NCI-H1048 (cell line): ENCODE results near the gene UBALD2.
"Not testable (repeated sequence)": the region's sequence is repeated elsewhere in the genome, so short reads cannot be mapped to it uniquely, and the experiment has no call there.

Experiments
- DNase-seq: peaks from one replicate; lab custom pipeline; 2025; lab: John Stamatoyannopoulos, UW

Gene UBALD2

DNA sequence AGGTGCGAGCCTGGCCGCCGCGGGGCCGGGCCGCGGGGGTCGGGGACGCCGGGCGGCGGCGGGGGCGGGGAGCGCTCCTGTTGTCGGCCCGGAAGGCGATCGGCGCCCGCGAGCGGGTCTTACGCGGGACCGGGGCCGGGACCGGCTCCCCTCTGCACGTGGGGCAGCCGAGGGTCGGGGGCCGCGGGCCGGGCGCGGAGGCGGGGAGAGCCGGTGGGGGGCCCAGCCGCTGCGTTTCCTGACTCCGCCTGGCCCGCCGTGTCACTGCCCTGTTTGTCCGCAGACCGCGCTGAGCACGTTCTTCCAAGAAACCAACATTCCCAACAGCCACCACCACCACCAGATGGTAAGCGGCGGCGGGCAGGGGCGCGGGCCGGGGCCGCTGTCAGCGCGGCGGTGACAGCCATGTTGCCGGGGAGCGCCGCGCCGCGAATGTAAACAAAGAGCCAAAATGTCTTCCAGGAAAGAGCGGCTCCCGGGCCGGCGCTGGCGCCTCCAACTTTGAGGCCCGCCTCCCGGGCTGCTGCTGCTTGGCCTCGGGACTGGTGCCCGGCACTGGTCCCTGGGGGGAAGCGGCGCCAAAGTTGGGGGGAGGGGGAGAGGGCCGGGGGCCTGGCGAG is 586 bp downstream of the UBALD2 start:
- DNase-seq = no peak

DNA sequence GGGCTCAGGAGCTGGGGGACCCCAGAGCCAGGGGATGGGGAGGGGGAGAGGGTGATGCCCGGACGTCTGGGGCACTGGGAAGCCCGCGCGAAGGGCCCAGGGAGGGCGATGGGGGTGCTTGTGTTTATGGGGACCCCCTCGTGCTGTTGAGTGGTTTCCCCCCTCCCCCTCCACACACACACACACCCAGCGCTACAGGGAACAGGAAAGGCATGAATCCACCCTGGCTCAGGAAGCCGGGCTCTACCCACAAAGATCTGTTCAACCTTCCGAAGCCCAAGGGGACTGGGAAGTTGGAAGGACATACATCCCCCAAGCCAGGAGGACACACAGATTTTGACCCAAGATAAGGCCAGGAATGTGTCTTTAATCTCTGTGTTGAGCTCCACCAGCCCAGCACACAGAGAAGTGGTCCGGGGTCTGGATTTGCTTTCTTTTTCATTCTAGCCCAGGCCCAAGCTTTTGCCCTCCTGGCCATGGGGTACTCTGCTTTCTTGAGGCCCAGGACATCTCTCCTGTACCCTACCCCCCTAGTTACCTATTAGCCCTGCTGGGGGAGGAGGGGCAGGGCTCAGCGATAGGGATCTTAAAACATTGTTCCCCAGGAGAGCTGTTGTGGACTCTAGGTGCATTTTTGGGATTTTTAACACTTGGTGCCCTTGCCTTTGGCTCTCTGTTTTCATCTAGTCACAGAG is 1.2 kb downstream of the UBALD2 start:
- no peak for DNase-seq

DNA sequence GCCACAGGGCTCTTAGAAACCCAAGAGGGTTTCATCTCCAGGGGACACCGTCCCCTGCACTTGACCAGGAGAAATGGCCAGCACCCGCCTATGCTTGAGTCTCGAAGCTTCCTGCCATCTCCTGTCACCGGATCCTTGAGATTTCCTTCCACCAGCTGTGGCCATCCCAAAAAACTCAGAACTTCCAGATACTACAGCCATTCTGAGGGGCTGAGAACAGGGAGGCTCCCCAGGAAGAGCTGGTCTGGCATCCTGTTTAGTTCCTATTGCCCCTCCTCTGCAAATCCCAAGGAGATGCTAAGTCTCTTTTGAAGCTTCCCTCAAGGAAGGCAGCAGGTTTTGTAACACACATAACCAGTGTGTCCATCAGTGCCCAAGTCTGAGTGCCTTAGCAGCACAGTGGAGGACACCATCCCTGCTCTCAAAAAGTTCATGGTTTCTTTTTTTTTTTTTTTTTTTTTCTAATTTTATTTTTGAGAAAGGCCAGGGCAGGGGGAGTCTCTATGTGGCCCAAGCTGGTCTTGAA is 2.0 kb downstream of the UBALD2 start:
- no peak for DNase-seq

DNA sequence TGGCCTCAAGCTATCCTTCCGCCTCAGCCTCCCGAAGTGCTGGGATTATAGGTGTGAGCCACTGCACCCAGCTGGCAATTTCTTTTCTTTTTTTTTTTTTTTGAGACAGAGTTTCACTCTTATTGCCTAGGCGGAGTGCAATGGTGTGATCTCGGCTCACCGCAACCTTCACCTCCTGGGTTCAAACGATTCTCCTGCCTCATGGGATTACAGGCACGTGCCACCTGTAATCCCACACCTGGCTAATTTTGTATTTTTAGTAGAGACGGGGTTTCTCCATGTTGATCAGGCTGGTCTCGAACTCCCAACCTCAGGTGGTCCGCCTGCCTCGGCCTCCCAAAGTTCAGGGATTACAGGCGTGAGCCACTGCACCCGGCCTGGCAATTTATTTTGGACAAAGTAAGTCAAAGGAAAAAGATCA is 2.4 kb downstream of the UBALD2 start:
- DNase-seq = not testable (repeated sequence)

DNA sequence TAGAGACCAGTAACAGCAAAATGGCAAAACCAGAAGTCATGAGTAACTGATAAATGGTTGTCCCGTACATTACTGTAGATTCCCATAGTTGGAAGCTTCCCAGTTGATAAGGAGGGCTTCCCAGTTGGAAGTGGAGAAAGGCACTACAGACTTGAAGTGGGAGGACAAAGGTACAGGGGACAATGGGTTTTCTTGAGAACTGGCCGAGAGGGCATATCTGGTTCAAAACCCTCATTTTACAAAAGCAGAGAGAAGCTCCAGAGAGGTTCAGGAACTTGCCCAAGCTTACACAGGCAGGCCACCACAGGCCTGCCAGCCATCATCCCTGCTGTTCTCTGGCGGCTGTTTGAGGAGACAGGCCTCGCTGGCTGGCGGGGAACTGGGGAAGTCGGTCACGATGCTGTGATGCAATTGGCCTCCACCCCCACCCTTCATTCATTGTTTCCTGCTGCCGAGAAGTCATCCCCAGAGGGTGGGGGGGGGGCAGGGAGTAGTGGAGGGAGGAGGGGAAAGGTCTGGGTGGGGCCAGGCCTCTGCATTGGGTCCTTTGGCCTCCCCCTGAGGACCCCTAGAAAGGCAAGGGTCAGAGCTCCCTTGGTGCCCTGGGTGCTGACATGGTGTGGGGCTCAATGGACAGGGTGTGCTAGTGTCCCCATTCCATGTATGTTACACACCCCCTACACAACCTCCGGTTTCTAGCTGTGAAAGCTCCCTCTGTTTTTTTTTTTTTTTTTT is 3.0 kb downstream of the UBALD2 start:
- DNase-seq = no peak

DNA sequence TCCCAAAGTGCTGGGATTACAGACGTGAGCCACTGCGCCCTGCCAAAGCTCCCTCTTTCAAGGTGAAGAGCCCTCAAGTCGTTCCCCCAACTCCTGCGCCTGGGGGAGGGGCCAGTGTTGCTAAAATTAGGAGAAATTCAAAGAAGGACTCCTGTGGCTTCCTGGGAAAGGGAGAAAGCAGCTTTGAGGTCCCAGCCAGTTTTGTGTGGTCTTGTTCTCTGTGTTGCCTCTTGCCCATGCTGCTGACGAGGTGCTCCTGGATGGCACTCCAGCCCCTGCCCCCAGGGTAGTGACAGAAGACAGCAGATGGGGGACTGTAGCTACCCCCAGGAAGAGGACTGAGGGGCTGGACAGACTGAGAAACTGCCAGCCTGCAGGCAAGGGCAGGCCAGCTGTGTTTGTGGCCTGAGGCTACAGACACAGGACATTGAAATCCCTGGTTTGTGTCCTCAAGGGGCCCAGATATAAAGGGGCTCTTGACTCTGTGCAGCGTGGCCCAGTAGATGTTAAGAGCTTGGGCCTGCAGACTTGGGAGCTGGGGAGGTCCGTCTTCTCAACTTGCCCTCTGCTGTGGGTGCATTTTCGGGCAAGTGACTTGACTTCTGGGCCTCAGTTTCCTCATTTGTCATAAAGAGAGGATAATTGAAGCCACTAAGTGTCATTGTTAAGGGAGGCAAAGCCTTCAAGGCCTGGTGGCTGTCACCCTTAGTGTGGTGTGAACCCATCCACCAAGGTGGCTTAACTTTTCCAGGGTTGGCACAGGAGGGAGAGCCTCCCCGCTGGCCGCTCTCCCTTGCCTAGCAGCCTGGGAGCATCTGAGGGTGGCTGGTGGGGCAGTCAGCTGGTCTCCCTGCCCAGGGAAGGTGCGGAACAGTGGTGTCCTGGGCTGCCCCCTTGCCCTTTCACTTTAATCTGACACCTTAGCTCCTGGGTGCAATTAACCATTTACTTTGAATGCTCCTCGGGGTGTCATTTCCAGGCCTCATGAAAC is 4.1 kb downstream of the UBALD2 start:
- no peak for DNase-seq

DNA sequence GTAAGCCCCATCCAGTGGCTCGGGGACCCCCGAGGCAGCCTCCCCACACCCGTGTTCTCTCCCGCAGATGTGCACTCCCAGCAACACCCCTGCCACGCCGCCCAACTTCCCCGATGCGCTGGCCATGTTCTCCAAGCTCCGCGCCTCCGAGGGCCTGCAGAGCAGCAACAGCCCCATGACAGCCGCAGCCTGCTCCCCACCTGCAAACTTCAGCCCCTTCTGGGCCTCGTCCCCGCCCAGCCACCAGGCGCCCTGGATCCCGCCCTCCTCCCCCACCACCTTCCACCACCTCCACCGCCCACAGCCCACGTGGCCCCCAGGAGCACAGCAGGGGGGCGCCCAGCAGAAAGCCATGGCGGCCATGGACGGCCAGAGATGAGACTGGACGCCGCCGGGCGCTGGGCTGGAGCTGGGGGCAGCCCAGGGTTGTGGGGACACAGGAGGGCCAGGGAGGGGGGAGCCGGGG is 5.0 kb downstream of the UBALD2 start:
- no peak for DNase-seq

DNA sequence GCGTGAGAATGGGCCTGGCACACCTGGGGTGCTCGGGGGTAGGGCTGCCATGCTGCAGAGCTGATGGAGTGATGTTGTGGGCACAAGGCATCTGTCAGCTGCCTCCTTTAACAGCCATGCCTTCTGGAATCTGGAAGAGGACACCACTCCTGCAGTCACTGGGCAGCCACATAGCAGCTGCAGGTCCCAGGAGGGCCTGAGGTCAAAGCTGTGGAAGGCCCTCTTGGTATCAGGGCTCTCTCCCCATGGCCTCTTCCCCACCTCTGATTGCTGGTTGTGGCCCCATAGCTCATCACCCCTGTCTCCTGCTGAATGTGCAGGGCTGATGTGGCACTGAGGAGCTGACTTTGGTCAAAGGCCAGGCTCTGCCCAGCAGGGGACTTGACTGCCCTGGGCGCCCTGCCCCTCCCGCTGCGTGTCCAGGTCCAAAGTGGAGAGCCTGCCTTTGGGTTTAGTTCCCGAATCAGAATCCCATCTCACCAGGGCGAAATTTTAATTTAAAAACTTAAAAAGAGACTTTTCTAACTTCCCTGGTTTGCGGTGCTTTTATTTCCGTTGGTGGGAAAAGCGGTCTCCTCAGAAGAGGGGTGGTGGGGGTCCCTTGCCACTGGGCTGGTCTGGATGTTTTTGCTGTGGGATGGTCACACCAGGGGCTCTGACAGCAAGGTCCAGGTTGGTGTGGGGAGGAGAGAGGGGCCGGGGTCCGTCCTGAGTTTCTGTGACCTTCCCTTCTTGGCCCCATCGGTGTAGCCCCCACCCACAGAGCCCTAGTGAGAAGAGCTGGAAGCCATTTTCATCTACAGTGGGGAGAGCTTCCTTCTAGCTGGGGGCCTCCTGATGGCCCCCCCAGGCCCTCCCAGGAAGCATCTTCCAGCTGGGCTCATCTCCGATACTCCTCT is 5.9 kb downstream of the UBALD2 start:
- DNase-seq = no peak

DNA sequence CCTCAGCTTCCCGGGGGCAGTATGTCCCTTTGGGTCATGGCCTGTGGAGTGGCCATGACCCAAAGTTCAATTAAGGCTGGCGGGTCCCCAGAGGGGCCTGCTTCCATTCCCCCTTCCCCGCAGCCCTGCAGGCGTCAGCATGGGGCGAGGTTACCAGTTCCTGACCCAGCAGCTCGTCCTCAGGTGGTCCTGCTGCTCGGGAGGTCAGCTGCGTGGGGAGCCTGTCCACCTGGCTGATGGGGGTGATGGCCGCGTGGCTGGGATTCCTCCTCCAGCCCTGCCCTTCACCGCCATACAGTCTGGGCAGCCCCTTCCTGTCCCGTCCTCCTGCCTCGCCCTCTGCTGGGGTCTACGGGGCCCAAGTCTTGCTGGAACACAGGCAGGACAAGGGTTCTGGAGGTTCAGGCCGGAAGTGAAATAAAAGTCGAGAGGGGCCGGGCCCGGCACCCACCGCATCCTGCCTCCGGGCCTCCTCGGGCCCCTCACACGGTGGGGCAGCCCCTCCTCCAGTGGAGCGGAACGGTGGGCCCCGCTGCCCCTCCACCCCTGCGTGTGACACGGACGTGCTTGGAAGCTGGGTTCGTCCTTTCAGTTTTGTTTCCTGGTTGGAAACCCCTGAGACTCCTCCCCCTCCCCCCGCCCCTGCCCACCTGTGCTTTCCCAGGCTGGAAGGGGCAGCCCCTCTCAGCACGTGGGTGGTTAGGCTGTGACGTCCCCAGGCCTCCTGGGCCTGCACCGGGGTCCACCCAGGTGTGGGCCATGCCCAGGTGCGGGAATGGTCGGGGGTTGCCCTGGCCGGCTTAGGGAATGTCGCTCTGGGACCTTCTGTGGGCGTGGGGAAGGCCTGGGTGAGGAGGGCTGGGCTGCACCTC is 6.8 kb downstream of the UBALD2 start:
- no peak for DNase-seq

DNA sequence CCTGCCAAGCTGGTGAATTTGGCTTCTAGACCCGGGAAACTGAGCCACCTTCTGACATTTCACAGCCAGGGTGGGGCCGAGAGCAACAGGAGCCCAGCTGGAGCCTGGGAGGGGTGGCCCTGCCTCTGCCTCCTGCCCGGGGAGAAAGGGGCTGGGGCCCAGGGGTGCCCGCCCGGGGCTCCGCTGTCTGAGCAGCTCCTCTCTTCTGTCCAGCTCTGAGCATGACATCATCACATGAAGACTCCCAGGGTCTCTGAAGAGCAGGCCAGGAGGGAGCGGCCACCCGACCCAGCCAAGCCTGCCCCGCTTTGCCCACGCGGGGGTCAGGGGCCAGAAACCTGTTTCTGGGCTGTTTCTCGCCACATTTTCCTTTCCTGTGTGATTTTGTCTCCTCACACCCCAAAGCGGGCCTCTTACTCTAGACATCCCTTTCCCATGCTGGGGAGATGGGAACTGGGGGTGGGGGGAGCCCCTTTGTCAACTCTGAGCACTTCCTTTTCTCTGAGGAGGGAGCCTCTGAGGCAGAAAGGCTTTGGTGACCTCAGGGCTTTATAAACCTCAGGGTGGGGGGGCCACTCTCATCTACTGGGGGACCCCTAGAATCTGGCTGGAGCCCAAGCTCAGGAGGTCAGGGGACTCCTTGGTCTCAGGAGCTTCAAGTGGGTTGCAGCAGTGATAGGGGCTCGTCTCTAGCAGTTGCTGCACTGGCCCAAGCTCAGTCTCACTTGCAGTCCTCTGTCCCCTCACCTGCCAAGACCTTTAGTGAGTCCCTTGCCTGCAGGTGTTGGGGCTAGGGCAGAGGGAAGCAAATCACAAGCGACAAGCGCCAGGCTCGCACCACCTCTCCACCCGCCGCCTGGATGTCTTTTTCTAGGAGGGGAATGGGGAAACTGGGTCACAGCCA is 7.6 kb downstream of the UBALD2 start:
- DNase-seq = no peak

DNA sequence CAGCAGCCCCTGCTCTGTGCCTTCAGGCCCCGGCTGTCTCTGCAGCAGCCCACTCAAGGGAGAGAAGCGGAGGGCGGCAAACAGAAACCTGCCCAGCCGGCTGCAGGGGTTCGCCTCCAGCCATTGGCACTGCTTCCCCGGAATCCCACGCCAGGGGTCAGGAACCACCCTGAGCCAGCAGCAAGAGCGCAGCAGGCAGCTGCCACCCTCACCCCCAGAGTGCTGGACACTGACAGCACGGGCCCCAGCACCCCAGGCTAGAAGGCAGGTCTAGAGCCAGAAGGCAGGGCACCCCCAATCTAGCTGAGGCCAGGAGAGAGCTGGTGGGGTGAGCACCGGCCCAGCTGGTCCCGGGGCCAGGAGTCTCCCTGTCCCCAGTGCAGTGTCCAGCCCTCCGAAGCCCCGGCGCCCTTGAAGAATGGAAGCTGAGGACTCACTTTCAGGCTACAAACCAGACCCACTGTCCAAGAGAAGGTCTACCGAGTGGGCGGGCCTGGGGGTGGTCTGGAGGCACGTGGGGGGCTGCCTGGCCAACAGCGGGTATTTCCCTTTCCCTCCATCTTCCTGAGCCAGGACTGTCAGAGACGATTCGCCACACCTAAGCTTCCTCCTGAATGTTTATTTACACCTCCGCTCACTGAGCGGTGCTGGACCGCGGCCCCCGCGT is 8.4 kb downstream of the UBALD2 start:
- no peak for DNase-seq

DNA sequence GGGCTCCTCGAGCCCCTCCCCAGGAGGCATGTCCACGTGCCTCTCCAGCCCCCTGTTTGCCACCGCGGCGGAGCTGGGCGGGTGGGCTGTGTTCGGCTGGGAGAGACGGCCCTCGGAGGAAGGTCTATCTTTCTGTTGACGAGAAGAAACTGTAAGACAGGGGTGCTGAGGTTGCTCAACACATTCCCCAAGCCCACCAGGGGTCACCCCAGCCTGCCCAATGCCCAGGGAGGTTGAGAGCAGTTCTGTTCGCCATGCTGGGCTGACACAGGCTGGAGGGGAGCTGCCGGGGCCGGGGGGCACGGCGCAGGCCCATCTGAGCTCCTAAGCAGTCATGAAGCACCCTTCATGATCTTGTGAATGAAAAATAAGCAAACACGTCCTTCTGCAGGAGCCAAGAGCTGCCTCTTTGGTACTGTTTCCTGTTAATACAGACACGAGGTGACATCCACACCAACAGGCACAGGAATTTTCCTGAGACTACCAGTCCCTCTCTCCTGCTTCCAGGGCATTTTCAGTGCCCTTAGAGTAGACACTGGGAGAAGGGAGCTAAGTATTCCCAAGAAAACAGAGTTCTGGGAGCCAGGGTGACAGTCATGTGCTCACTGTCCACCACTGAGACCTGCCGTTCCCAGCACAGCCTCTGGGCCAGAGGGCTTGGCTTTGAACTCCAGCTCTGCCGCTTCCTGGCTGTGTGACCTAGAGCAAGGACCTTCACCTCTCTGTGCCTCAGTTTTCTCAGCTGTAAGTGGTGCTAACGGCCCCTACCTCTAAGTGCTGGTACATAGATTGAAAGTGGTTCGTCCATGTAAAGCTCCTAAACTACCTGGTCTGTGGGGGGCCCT is 9.2 kb downstream of the UBALD2 start:
- no peak for DNase-seq

DNA sequence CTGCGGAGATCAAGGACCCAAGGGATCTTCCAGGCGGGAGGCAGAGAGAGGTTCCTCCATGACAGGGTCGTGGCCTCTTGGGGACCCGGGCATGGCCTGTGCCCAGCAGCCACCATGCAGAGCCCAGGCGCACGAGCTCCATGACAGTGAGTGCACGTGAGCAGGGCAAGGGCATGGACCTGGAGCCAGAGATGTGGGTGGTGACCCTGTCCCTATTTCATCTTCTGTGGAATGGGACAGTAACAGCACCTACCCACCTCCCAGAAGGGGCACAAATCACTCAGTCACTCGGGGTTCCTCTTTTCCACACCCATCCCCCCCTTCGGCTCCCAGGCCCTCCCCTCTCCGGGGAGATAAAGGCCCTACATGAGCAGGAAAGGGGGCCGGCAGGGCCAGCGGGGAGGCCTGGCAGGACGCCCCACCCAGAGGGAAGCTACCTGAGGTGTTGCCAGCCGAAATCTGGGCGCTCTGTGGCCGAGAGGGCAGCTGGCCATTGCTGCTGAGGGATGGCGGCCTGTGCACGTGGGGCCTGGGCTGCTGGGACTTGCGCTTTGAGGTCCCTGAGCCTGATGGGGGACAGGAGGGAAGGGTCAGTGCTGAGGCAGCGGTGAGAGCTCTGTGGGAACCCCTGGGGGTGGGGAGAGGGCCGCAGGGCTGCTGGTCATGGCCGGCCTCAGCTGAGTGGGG is 10.4 kb downstream of the UBALD2 start:
- no peak for DNase-seq

DNA sequence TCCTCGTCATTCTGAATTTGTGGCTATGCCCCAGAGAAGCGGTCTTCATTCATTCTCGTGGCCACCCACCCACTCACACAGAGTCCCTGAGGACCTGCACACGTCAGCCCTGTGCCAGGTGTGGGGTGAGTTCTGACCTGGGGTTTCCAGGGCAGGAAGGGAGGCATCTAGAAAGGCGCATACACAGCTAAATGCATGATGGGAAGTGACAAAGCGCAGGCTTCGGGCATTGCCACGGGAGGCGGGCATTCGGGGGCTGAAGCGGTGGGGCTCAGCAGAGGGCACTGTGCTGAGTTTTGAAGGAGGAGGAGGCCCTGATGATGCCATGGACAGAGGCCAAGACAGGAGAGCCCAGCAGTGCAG is 10.9 kb downstream of the UBALD2 start:
- no peak for DNase-seq

DNA sequence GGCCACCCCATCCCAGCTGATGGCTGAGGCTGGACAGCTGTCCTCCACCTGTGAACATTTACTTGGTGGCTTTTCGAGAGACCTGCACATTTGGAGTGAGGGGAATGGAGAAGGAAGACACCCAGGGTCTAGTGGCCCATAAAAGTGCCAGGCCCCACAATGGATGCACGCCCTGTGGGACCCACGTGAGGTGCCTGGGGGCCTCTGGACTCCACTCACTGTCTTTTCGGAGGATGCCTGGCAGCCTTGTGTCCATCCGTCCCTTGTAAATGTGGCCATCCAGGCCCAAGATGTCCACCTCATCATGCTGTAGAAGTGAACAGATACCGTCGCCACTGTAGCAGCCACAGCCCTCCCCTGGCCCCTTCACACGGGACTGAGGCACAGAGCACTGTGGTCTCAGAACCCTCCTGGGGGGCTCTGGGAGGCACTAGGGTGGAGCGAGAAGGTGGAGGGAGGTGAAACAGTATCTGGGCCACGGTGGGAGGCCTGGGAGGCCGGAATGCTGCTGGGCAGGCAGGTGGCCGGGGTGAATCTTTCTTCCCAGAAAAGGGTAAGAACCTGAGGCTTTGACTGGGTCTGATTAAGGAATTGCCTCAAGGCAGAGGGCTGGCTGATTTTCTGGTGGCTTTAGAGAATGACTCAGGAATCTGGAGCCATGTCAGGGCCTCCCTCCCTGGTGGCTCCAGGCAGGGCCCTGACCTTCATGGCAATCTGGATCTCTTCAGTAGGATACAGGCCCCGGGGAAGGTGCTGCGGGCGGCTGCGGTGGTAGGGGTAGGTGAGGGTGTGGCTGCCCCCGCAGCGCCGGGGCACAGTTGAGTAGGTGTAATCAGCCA is 11.5 kb downstream of the UBALD2 start:
- DNase-seq = no peak
